DND-41 (cell line): ENCODE measurements around the gene MARS2.
A peak's percentile ranks its signal among the peaks of the same experiment; 100 is the strongest.
"Not testable (repeated sequence)": the region's sequence is repeated elsewhere in the genome, so short reads cannot be mapped to it uniquely, and the experiment has no call there.

ENCODE experiments used
- ATAC-seq: fragments of 200-7000 bp; cut with Tn5 transposase; 3 replicates; pipeline ENCODE4 v1.9.1; 2021; ENCODE audit warnings: low read depth; ENCODE audit not compliant: insufficient read depth
- DNase-seq: peaks from one replicate; pipeline ENCODE4 v3.0.0-alpha.2; 2020
- H2AFZ ChIP-seq: 2 replicates; pipeline ENCODE4 v1.6.0; 2012; ENCODE audit warnings: low read depth, low read length
- H3K27ac ChIP-seq: 2 replicates; pipeline ENCODE4 v1.5.1; 2012; ENCODE audit warnings: low read length, inconsistent platforms
- H3K27me3 ChIP-seq: fragments of 200-600 bp; sonication (generic); 2 replicates; pipeline ENCODE4 v1.6.0; 2012; ENCODE audit warnings: low read length, mild to moderate bottlenecking, inconsistent platforms; ENCODE audit not compliant: insufficient read depth, poor library complexity
- H3K36me3 ChIP-seq: 2 replicates; pipeline ENCODE4 v1.5.1; 2012; ENCODE audit warnings: low read length, inconsistent platforms; ENCODE audit not compliant: insufficient read depth
- H3K4me1 ChIP-seq: 2 replicates; pipeline ENCODE4 v1.5.1; 2012; ENCODE audit warnings: mild to moderate bottlenecking, low read length; ENCODE audit not compliant: insufficient read depth
- H3K4me2 ChIP-seq: 2 replicates; pipeline ENCODE4 v1.6.0; 2012; ENCODE audit warnings: mild to moderate bottlenecking, moderate library complexity, low read length, inconsistent platforms; ENCODE audit not compliant: insufficient read depth
- H3K4me3 ChIP-seq, 2 experiments: fragments of 200-600 bp in 1 of 2; shearing (Covaris generic) in 1 of 2; 2 replicates each; pipeline ENCODE4 v1.5.1; 2012 to 2016; ENCODE audit warnings: inconsistent platforms in 2 of 2, low read length in 2 of 2, mild to moderate bottlenecking in 2 of 2, low read depth in 1 of 2, moderate library complexity in 1 of 2
- H3K79me2 ChIP-seq: 2 replicates; pipeline ENCODE4 v1.6.0; 2012; ENCODE audit warnings: low read length, inconsistent platforms; ENCODE audit not compliant: insufficient read depth
- H3K9ac ChIP-seq: 2 replicates; pipeline ENCODE4 v1.6.0; 2012; ENCODE audit warnings: low read depth, mild to moderate bottlenecking, inconsistent platforms, low read length, moderate library complexity
- H3K9me3 ChIP-seq: 2 replicates; pipeline ENCODE4 v1.5.1; 2012; ENCODE audit warnings: low read length, moderate library complexity, mild to moderate bottlenecking, inconsistent platforms; ENCODE audit not compliant: insufficient read depth, severe bottlenecking
- H4K20me1 ChIP-seq: 2 replicates; pipeline ENCODE4 v1.6.0; 2012; ENCODE audit warnings: low read length; ENCODE audit not compliant: insufficient read depth
- CTCF ChIP-seq: IDR thresholded peaks from 2 replicates; pipeline ENCODE4 v1.5.1; 2012; ENCODE audit warnings: borderline replicate concordance, low read length, moderate library complexity, mild to moderate bottlenecking; ENCODE audit not compliant: poor library complexity, severe bottlenecking; ENCODE audit errors: extremely low read depth
- EZH2 ChIP-seq: IDR thresholded peaks from 3 replicates; pipeline ENCODE4 v1.6.1; 2012; ENCODE audit warnings: borderline replicate concordance, low read depth, mild to moderate bottlenecking, moderate library complexity, low read length, inconsistent platforms; ENCODE audit not compliant: severe bottlenecking

MARS2 gene

GRCh38 chr2:197695971-197696370 lies 9.2 kb upstream of the MARS2 start:
- not testable (repeated sequence) for H3K79me2 ChIP-seq, H3K27me3 ChIP-seq, H3K9me3 ChIP-seq, H4K20me1 ChIP-seq, H2AFZ ChIP-seq, H3K4me2 ChIP-seq, H3K36me3 ChIP-seq, H3K4me1 ChIP-seq, H3K27ac ChIP-seq, H3K9ac ChIP-seq, ATAC-seq, H3K4me3 ChIP-seq, DNase-seq

GRCh38 chr2:197696571-197696970 lies 8.6 kb upstream of the MARS2 start:
- H3K9me3 ChIP-seq, H3K4me2 ChIP-seq, H3K4me1 ChIP-seq, H3K9ac ChIP-seq, H3K36me3 ChIP-seq, H2AFZ ChIP-seq, H3K27ac ChIP-seq, H4K20me1 ChIP-seq, H3K79me2 ChIP-seq, DNase-seq, ATAC-seq, H3K4me3 ChIP-seq, H3K27me3 ChIP-seq: not testable (repeated sequence)

DNA sequence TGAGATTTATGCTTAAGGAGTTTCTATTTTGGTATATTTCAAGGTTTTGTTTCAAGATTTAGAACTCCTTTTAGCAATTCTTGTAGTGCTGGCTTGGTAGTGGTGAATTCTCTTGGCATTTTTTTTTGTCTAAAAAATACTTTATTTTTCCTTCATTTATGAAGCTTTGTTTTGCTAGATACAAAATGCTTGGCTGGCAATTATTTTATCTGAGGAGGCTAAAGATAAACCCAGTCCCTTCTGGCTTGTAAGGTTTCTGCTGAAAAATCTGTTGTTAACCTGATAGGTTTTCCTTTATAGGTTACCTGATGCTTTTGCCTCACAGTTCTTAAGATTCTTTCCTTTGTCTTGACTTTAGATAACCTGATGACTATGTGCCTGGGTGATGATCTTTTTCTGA lies 5.4 kb upstream of the MARS2 start:
- not testable (repeated sequence) for H3K27me3 ChIP-seq, H2AFZ ChIP-seq, H3K9ac ChIP-seq, H4K20me1 ChIP-seq, H3K27ac ChIP-seq, H3K9me3 ChIP-seq, H3K79me2 ChIP-seq, H3K4me3 ChIP-seq, ATAC-seq, H3K4me2 ChIP-seq, H3K36me3 ChIP-seq, DNase-seq
- peaks cover 10% of the 10 kb centered on the region for H3K4me1 ChIP-seq

DNA sequence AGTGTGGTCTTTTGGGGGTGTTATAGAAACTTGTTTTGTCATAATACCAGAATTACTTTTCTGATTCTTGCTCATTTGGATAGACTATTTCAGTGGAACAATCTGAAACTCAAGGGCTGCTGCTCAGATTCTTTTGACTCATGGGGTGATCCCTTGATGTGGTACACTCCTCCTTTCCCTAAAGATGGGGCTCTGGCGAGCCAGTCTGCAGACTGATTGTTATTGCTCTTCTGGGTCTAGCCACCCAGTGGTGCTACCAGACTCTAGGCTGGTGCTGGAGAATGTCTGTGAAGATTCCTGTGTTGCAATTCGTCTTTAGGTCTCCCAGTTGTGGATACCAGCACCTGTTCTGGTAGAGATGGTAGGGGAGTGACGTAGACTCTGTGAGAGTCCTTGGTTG lies 4.2 kb upstream of the MARS2 start:
- no peaks in the 10 kb centered on the region for H3K27me3 ChIP-seq
- no peaks in the 10 kb centered on the region for H3K36me3 ChIP-seq
- H3K79me2 ChIP-seq: peaks cover 8% of the 10 kb centered on the region
- no peak for TF ChIP-seq CTCF
- no peak for TF ChIP-seq EZH2
- H3K9me3 ChIP-seq: no peaks in the 10 kb centered on the region
- H3K4me1 ChIP-seq: peaks cover 13% of the 10 kb centered on the region
- H3K4me2 ChIP-seq: no peak overlapping the region
- DNase-seq (peak; percentile 15), ATAC-seq (no peak)
- no peak overlapping the region for H3K4me3 ChIP-seq
- no peak overlapping the region; the same call in 1 of the 2 replicates for H2AFZ ChIP-seq
- peaks cover 5% of the 10 kb centered on the region; the same call in 1 of the 2 replicates for H4K20me1 ChIP-seq
- no peak overlapping the region for H3K9ac ChIP-seq
- no peak overlapping the region for H3K27ac ChIP-seq

- H3K9ac ChIP-seq: peak overlapping the region; percentile 54
- ATAC-seq: peak; percentile 56
- TF ChIP-seq EZH2: no peak
- peaks cover 15% of the 10 kb centered on the region for H3K36me3 ChIP-seq
- H3K79me2 ChIP-seq: peaks cover 42% of the 10 kb centered on the region
- peak overlapping the region; percentile 68 for H3K4me2 ChIP-seq
- H3K9me3 ChIP-seq: no peaks in the 10 kb centered on the region
- H3K4me1 ChIP-seq: peaks cover 46% of the 10 kb centered on the region
- peak overlapping the region; percentile 16 to 95; a peak in 3 of 4 replicates for H3K4me3 ChIP-seq
- peaks cover 31% of the 10 kb centered on the region for H4K20me1 ChIP-seq
- H3K27me3 ChIP-seq: no peaks in the 10 kb centered on the region
- peak overlapping the region; percentile 75 for H3K27ac ChIP-seq
- H2AFZ ChIP-seq: peak overlapping the region; percentile 70
- no peak for DNase-seq
These were observed 592 bp upstream of the MARS2 start for GRCh38 chr2:197704434-197705120.
